ENCODE results near the gene ATP6V0D1.

GRCh38 chr16:67426950-67427349 is 54.0 kb downstream of the ATP6V0D1 start:
- TF ChIP-seq ZNF384 (IDR thresholded peaks at IDR 0.05) (no peak), ELF4 (IDR thresholded peaks at IDR 0.05) (no peak), TARDBP (IDR thresholded peaks at IDR 0.05) (no peak)

Data from HEK293T (cell line).